ENCODE data around the gene ABHD10.

The ABHD10 gene

GRCh38 chr3:111952866-111953450 is 25.9 kb upstream of the ABHD10 start:
- DNase-seq = no peak
- TF ChIP-seq POLR2A (IDR thresholded peaks at IDR 0.05; ENCODE audit: low read length) (no peak), GATA1 (IDR thresholded peaks at IDR 0.05; ENCODE audit: low read depth, low read length) (no peak)

GRCh38 chr3:111954228-111954990 is 24.4 kb upstream of the ABHD10 start:
- no peak for DNase-seq
- TF ChIP-seq POLR2A (IDR thresholded peaks at IDR 0.05; ENCODE audit: low read length) = no peak
- no peak for TF ChIP-seq GATA1 (IDR thresholded peaks at IDR 0.05; ENCODE audit: low read depth, low read length)

- no peak for TF ChIP-seq POLR2A (IDR thresholded peaks at IDR 0.05; ENCODE audit: low read length)
- TF ChIP-seq GATA1 (IDR thresholded peaks at IDR 0.05; ENCODE audit: low read depth, low read length) = no peak
- no peak for DNase-seq
Observed at GRCh38 chr3:111955876-111956275, 22.9 kb upstream of the ABHD10 start.

GRCh38 chr3:111956449-111956848 is 22.4 kb upstream of the ABHD10 start:
- TF ChIP-seq POLR2A (IDR thresholded peaks at IDR 0.05; ENCODE audit: low read length) = no peak
- TF ChIP-seq GATA1 (IDR thresholded peaks at IDR 0.05; ENCODE audit: low read depth, low read length) = no peak
- DNase-seq = no peak

GRCh38 chr3:111956995-111957734 is 21.7 kb upstream of the ABHD10 start:
- DNase-seq = no peak
- TF ChIP-seq GATA1 (IDR thresholded peaks at IDR 0.05; ENCODE audit: low read depth, low read length) = no peak
- TF ChIP-seq POLR2A (IDR thresholded peaks at IDR 0.05; ENCODE audit: low read length) = no peak

- DNase-seq = no peak
- TF ChIP-seq GATA1 (IDR thresholded peaks at IDR 0.05; ENCODE audit: low read depth, low read length) (no peak), POLR2A (IDR thresholded peaks at IDR 0.05; ENCODE audit: low read length) (no peak)
Observed at GRCh38 chr3:111961461-111962164, 17.2 kb upstream of the ABHD10 start.

- TF ChIP-seq POLR2A (IDR thresholded peaks at IDR 0.05; ENCODE audit: low read length) (no peak), GATA1 (IDR thresholded peaks at IDR 0.05; ENCODE audit: low read depth, low read length) (no peak)
- DNase-seq = no peak
Observed at GRCh38 chr3:111963424-111963823, 15.4 kb upstream of the ABHD10 start.

- no peak for DNase-seq
- TF ChIP-seq GATA1 (IDR thresholded peaks at IDR 0.05; ENCODE audit: low read depth, low read length) = no peak
- no peak for TF ChIP-seq POLR2A (IDR thresholded peaks at IDR 0.05; ENCODE audit: low read length)
Observed at GRCh38 chr3:111965484-111965883, 13.3 kb upstream of the ABHD10 start.

GRCh38 chr3:111967068-111967467 is 11.8 kb upstream of the ABHD10 start:
- TF ChIP-seq POLR2A (IDR thresholded peaks at IDR 0.05; ENCODE audit: low read length) (no peak), GATA1 (IDR thresholded peaks at IDR 0.05; ENCODE audit: low read depth, low read length) (no peak)
- DNase-seq = no peak

- peak; percentile 67 to 81 for DNase-seq
- TF ChIP-seq GATA1 (IDR thresholded peaks at IDR 0.05; ENCODE audit: low read depth, low read length) = no peak
- TF ChIP-seq POLR2A (IDR thresholded peaks at IDR 0.05; ENCODE audit: low read length) = no peak
Observed at GRCh38 chr3:111967651-111968274, 11.1 kb upstream of the ABHD10 start.

- TF ChIP-seq GATA1 (IDR thresholded peaks at IDR 0.05; ENCODE audit: low read depth, low read length) = no peak
- TF ChIP-seq POLR2A (IDR thresholded peaks at IDR 0.05; ENCODE audit: low read length) = no peak
- no peak for DNase-seq
Observed at GRCh38 chr3:111968319-111969054, 10.3 kb upstream of the ABHD10 start.

GRCh38 chr3:111970376-111970775 is 8.4 kb upstream of the ABHD10 start:
- no peak for DNase-seq
- TF ChIP-seq GATA1 (IDR thresholded peaks at IDR 0.05; ENCODE audit: low read depth, low read length) = no peak
- TF ChIP-seq POLR2A (IDR thresholded peaks at IDR 0.05; ENCODE audit: low read length) = no peak

Data from erythroblast (primary cell).